HG03025 (cell line): ENCODE data around the gene SMPD4.
"Not testable (repeated sequence)": the region's sequence is repeated elsewhere in the genome, so short reads cannot be mapped to it uniquely, and the experiment has no call there.

ENCODE experiments used
- ATAC-seq: cut with Tn5 transposase; IDR thresholded peaks from one replicate; pipeline ENCODE4 v1.9.1; 2021; ENCODE audit warnings: mild to moderate bottlenecking, moderate library complexity; ENCODE audit not compliant: unreplicated experiment, low FRiP score

Gene SMPD4

DNA sequence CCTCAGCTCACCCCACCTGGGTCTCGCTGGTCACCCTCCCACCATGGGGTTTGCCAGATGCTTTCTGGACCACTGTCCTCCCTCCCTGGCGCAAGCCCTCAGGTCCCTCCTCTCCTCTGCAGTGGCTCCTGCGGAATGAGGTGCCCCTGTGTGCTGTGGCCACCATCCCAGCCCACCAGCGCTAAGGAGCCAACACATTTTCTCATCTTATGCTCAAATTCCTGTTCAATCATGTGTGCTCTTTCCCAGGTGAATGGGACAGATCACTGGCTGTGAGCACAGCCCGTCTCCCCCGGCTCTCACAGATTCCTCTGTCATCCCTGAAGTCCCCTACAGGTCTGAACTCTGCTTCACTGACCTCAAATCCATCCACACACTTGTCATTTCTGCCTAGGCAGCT is 21.3 kb downstream of the SMPD4 start:
- ATAC-seq = no peak

DNA sequence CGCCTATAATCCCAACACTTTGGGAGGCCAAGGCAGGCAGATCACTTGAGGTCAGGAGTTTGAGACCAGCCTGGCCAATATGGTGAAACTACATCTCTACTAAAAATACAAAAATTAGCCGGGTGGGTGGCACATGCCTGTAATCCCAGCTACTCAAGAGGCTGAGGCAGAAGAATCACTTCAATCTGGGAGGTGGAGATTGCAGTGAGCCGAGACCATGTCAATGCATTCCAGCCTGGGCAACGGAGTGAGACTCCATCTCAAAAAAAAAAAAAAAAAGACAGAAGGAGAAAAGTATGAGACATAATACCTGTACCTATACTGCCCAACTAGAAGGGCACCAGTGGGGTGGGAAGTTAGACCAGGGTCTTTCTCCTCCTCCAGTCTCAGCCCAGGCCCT is 22.0 kb downstream of the SMPD4 start:
- not testable (repeated sequence) for ATAC-seq

DNA sequence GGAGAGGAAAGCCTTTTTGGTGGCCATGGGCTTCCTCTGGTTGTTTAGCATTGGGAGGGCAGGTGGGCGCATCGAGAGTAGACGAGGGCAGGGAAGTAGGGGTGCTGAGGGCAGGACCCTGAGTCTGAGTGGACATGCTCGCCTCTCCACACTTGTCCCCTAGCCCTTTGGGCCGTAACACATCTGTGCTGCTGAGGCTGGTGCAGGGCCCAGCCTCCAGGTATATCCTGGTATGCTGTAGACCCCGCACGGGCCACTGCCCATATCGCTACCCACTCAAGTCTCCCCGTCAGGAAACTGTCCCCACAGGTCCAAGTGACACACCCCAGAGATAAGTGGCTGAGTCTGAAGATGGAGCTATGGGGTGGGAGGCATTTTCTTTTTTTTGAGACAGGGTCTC is 22.8 kb downstream of the SMPD4 start:
- ATAC-seq = no peak

DNA sequence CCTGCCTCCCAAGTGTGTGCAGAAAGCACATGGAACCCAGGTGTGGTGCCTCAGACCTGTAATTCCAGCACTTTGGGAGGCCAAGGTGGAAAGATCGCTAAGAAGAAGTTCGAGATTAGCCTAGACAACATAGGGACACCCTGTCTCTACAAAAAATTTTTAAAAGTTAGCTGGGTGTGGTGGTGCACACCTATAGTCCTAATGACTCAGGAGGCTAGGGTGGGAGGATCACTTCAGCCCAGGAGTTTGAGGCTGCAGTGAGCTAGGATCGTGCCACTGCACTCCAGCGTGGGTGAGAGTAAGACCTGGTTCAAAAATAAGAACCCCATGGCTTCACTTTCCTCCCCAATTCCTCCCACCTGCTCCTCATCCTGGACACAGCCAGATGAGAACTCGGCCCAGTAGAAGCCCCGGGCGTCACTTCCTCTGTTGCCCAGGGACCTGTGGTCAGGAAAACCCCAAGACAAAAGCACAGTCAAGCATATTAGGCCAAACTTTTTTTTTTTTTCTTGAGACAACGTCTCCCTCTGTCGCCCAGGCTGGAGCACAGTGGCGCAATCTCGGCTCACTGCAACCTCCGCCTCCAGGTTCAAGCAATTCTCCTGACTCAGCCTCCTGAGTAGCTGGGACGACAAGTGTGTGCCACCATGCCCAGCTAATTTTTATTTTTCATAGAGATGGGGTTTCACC is 23.4 kb downstream of the SMPD4 start:
- ATAC-seq = peak; percentile 55

DNA sequence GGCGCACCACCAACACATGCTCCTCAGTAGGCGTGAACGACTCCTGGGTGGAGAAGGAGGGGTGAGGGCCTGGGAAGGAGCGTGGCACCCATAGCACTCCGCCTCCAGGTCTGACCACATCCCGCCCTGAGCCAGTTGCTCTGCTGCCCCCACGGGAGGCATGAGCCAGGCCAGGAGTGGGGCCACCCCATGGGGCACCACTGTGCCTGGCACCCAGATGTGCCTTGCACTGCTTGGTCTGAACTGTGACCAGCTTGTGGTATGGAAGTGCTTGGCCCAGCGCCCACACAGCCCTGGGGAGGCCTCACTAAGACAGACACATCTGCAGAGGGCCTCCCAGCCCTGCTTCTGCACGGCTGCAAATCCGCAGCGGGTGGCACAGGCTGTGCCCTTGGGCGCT is 24.0 kb downstream of the SMPD4 start:
- peak; percentile 41 for ATAC-seq

DNA sequence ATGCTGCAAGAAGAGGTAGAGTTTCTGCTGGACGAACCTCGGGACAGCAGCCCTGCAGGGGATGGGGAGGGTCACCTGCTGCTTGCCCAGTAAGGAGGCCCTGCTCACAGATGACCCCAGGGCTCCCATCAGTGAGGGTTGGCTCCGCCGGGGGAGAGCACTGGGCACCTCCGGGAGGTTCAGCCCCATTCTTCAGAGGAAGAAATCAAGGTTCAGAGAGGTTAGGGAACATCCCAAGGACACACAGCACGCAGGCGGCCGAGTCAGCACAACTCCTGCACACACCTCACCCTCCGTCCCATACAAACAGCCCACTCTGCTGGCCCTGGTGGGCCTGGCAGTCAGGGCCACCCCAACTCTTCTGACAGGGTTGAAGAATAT is 24.8 kb downstream of the SMPD4 start:
- no peak for ATAC-seq

DNA sequence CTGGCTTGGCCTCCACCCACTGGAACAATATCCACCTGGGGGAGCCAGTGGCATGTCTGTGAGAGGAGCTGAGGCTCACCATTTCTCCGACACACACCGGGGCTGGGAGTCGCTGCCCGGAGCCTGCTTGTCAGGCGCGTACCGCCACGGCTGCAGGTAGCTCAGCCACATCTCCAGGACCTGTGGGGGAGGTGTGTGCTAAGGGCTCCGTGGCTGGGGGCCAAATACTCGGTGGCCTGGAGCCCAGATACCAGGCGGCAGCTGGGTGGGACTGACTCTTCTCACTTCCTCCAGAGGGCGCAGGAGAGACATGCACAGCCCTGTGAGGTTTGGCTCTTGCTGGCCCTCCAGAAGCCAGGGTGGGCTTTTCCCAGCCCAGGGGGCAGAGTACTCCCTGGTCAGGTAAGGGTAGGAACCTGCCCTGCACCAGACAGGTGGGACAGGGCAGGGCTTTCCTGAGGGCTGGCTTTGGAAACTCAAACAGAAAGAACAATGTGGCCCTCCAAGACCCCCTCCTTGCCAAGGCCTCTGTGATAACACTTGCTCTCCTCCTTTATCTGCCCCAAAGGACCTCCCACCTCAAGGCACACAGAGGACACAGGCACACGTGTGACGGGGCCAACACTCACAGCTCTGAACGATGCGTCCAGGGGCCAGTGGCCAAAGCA is 25.3 kb downstream of the SMPD4 start:
- not testable (repeated sequence) for ATAC-seq

DNA sequence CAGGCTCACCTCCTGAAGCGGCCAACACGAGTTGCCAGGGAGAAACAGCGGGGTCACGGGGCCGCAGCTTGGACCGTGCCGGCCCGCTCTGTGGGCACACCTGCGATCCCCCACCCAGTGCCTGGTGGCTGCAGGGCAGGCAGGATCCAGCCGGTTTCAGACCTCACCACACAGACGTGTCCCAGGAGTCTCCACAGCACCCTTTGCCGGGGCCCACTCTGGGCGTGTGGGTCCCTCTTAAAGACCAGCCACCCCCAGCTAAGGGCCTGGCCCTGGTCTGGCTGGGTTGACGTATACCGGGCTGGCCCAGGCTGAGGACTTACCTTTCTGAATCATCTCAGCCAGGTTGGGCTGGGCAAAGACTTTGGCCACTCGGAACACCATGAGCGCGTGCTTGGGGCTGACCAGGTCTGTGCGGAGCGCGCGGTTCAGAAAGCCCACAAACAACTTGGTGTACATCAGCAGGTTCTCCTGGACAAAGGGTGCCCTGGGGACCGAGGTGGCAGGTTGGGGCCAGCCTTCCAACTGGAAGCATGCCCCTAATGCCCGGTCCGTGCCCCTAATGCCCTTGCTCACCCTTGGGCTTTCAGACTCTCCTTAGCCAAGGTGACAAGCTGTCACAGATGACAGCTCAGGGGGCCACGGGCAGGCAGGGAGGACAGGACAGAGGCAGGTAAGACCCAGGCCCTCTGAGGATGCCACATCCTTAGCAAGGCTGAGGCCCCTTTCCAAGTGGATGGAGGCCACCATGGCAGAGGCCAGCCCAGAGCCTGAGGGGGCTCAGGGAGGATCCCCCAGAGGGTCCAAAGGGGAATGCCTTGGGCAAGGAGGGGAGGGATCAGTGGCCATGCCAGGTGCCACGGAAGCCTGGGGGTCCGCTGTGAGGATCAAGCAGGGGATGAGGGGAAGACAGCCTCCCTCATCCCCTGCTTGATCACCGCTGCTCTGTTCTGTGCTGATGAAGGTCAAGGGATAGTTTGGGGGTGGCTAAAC is 26.3 kb downstream of the SMPD4 start:
- no peak for ATAC-seq

DNA sequence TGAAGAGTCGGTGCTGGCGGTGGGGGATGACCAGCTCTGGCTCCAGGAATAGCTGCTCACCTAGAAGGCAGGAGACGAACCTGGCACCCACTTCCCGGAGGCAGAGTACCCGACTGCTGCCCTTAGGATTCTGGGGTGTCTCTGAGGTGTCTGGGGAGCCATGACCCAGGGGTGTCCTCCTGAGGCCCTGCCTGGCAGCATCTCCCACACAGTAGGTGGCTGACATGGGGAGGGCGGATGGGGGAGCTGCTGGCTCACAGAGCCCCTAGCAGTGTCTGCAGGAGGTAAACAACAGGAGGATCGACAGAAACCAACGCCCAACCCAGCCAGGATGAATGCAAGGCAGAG is 27.0 kb downstream of the SMPD4 start:
- not testable (repeated sequence) for ATAC-seq

DNA sequence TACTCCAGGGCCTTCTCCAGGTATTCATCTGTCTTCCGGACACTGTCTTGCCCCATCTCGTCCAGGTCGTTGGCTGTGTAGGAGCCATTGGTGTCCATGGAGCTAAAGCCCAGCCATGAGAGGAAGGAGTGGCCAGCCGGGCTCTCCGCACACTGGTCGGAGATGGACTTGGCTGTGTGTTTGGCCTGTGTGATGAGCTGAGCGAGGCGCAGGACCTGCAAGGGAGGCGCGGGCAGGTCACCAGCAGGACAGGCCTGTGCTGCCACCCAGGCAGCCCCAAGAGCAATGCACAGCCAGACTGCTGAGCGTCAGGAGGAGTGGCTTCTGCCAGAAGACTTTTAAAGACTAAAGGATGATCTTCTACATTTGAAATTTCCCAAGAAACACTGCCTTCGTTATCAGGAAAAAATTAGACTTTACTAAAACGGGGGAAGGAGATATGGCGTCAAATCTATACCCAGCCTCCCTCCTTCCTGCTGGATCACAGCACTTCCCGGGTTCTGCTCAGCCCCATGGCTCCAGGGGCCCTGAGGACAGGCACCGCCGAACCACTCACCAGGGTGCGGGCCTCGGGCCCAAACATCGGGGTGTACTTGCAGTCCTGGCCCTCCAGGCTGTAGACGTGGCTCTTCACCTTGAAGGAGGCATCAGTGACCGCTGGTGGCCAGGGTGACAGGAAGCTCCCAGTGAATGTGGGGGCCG is 27.5 kb downstream of the SMPD4 start:
- not testable (repeated sequence) for ATAC-seq

DNA sequence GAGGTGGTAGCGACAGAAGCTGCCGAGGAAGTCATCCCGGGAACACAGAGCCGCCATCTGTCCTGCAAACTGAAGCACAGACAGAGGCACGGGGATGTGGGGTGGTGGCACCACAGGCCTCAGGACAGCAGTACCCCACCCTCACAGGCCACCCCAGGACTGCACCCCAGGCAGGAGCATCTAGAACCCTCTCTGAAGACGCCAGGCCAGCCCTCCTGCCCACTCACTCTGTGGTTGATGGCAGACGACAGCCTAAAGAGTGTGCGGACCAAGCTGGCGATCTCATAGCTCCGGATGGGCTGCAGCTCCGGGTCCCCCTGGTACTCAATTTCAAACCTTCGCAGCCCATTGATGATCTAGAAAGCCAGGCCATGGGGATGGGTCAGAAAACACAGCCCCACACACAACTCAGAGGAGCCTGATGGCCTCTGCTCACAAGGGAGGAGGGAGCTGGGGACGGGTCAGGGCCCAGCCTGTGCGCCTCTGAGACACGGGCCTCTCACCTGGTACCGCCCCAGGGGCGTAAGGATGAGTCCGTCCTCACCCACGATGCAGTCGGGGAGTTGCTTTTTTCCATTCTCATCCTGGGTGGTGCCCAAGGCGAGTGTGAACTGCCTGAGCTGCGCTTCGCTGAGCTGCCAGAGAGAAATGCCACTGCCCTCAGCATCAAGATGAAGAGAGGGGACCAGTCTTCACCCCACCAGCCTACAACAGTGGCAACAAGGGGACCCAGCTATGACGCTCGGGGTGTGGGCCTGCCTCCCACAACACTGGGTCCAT is 28.4 kb downstream of the SMPD4 start:
- ATAC-seq = no peak

DNA sequence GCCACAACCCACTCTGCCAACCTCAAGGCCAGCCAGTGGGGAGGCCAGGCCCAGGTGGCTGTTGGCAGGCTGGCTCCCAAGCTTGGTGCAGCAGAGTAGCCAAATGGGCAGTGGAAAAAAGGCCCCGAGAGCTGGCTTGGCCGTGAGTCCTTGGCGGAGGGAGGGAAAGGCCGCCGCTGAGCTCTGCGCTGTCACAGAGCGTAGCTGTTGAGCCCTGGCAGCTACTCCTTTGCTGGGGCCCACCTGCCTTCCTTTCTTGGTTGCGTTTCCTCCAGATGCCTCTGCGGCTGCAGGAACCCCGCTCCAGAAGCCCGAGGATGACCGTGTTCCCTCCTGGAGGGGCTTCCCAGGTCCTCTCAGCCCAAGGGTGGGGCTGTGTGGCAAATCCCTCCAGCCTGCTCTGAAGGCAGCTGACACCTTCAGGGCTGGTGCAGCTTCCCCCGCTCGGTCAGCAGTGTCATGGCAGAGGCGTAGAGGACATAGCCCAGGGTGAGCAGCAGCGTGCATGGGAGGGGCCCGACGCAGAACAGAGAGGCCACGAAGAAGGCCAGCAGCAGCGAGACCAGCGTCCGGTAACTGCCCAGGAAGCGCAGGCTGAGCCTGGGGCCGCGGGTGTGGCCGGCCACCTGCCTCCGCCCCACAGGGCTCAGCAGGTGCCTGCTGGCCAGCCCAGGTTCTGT is 29.1 kb downstream of the SMPD4 start:
- ATAC-seq = not testable (repeated sequence)

DNA sequence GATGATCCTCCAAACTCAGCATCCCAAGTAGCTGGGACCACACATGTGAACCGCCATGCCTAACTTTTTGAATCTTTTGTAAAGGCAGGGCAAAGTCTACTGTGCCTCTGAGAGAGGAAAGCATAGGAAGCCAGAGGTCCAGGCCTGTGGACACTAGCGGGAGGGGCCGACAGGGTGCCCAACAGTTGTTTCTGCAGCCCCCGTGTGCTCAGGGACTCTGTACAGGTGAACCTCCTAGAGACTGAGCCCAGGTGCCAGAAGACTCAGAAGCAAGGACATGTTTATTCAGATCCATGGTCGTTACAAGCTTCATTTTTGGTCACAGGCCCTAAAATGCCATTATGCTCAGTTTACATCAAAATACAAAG is 30.3 kb downstream of the SMPD4 start:
- ATAC-seq = not testable (repeated sequence)

DNA sequence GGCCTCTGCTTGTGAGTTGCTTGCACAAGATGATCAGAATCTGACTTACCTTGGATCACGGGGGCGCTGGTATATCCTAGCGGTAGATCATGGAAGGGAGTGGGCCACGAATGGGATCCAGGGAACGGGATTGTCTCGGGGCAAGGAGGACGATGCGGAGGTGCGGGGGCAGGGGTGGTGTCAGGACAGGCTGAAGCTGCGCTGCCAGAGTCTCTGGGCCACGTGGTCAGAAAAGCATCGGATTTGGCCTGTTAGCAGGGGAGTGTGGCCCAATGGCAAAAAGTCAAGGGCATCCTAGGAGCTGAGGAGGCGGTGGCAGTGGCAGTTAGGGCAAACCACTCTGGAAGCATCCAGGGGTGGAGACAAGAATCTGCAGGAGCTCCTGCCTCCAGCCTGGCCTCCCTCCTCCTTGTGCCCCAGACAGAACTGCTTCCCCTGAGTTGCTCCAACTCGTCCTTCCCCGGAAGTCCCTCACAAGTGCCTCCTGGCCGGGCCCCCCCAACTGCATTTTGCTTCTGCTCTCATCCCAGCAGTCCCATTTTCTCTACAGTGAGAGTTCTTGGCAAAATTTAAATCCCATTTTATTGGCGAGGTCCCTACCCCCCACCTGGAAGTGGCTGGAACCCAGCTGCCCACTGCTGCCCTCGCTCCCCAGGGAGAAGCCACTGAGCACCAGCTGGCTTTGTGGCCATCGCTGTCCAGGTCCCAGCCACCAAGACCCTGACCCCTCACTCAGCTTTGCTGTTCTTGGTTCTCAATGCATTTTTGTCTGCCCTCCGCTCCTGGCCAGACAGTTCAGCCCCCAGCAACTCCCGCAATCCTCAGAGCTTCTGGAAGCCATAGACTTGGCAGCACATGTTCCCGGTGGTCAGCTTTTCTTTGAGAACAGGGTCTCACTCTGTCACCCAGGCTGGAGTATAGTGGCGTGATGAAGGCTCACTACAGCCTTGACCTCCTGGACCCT is 30.9 kb downstream of the SMPD4 start:
- ATAC-seq = no peak

DNA sequence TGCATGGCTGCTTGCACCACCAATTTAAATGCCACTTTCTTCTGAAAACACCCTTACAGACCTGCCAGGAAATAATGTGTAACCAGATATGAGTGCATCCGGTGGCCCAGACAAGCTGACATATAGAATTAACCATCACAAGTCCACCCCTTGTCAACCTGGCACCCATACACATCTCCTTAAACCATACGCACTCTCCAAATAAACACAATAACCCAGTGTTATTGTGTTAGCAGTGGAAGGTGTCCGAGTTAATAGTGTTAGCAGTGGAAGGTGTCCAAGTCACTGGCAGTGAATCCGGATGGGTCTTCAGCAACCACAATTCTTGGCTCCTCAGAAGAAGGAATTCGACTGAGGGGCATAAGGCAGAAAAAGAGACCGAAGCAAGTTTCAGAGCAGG is 32.9 kb downstream of the SMPD4 start:
- ATAC-seq = not testable (repeated sequence)

DNA sequence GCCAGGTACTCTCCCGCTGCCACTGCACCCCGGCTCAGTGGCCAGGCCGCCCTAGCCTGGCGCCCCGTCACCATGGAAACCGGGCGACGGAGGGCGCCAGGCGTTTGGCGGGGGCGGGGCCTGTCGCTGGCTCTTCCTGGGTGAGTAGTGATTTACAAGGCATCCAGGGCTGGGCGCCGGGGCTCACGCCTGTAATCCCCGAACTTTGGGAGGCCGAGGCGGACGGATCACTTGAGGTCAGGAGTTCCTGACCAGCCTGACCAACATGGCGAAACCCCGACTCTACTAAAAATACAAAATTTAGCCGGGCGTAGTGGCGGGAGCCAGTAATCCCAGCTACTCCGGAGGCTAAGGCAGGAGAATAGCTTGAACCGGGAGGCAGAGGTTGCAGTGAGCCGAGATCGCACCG is 36.4 kb downstream of the SMPD4 start, which contains the start of gene CCDC74B:
TSS of gene CCDC74B (minus strand) at position 107 of the 409 bp plus-strand sequence. CDS start 116 bp downstream, outside the sequence.
- ATAC-seq = peak; percentile 87

DNA sequence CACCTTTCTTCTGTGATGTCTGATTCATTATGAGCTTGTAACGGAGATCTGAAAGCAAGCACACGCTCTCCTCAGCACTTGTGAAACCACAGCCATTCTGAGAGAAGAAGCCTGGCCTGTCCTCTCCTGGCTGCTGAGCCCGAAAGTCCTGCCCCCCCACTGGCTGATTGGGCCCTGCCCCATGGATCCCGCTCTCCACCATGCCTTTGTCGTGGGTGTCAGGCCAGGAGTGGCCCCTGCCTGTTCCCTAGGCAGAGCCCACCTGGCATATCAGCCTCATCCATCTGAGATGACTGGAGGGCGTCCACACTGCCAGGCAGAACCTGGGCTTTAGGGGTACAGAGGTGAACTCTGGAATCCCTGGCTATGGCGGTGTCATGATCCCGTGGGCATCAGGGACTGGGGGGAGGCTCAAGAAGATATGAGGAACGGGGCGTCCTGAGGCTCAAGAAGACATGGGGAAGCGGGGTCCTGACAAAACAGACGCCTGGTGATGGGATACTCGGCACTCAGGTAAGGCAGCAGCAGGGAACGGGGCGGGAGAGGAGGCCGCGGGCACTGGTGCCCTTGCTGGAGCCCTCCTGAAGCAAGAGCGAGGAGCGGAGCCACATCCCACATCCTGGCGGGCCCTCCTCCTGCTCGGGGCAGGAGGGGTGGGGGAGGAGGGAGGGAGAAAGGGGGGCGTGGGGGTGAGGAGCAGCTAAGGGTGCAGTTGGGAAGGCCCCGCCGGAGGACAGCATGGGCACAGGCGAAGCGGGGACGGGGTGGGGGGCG is 37.9 kb downstream of the SMPD4 start:
- ATAC-seq = not testable (repeated sequence)
